Testis (tissue), 2 donors: ENCODE results near the gene ZFP57.

ENCODE experiments used
- CTCF ChIP-seq, 3 experiments: fragments of 450-650 bp in 2 of 3; fragments of 200-600 bp in 1 of 3; sonication (generic) in 1 of 3; IDR thresholded peaks; one replicate each; pipeline ENCODE4 v1.5.1; 2016 to 2019; ENCODE audit warnings: antibody characterized with exemption in 3 of 3, mild to moderate bottlenecking in 2 of 3, moderate library complexity in 1 of 3
- POLR2A ChIP-seq: fragments of 450-650 bp; IDR thresholded peaks from one replicate; pipeline ENCODE4 v1.6.1; 2017; ENCODE audit warnings: antibody characterized with exemption, mild to moderate bottlenecking, moderate library complexity

- TF ChIP-seq CTCF (IDR thresholded peaks at IDR 0.05) = no peak
- no peak for TF ChIP-seq POLR2A
Measured at GRCh38 chr6:29671026-29671425, 9.9 kb downstream of the ZFP57 start.
